H7 (cell line): Measurements from ENCODE around the gene TCHHL1. TPM values are rescaled to one million over a fixed set of nuclear protein-coding genes. Genes with fewer than 3 reads are reported as not detected.
A peak's percentile ranks its signal among the peaks of the same experiment; 100 is the strongest.
"Not testable (repeated sequence)": the region's sequence is repeated elsewhere in the genome, so short reads cannot be mapped to it uniquely, and the experiment has no call there.

Source experiments
- DNase-seq: peaks from one replicate; pipeline ENCODE4 v3.0.0; 2012
- H3K27me3 ChIP-seq: 2 replicates; pipeline ENCODE4 v1.6.0; 2011; ENCODE audit warnings: mild to moderate bottlenecking, low read length; ENCODE audit not compliant: control insufficient read depth, insufficient read depth
- H3K36me3 ChIP-seq: replicated peaks from 2 replicates; pipeline ENCODE4 v1.5.1; 2011; ENCODE audit warnings: low read length; ENCODE audit not compliant: control insufficient read depth, insufficient read depth
- H3K4me3 ChIP-seq: 2 replicates; pipeline ENCODE4 v1.5.1; 2011; ENCODE audit warnings: low read depth, mild to moderate bottlenecking, control low read depth, low read length, moderate library complexity; ENCODE audit not compliant: insufficient read depth
- total RNA-seq: library from RNA; depleted of rRNA; stranded (reverse); fragments of >200 nt; shearing (Covaris generic); gene quantifications from 2 replicates; pipeline ENCODE4 v1.2.3, GENCODE V29; 2014

Gene TCHHL1
- total RNA-seq, 1 experiment from 2014 or later: not detected

GRCh38 chr1:152109231-152109997 is 20.6 kb upstream of the TCHHL1 start:
- peaks cover 83% of the 10 kb centered on the region for H3K27me3 ChIP-seq
- H3K4me3 ChIP-seq: no peak overlapping the region
- no peaks in the 10 kb centered on the region for H3K36me3 ChIP-seq
- DNase-seq: peak; percentile 14

- no peak for DNase-seq
- Histone ChIP-seq H3K27me3 (peaks cover 82% of the 10 kb centered on the region), H3K4me3 (no peak overlapping the region), H3K36me3 (no peaks in the 10 kb centered on the region)
Measured at GRCh38 chr1:152108882-152109222, 20.0 kb upstream of the TCHHL1 start.

- peaks cover 77% of the 10 kb centered on the region for H3K27me3 ChIP-seq
- no peak overlapping the region for H3K4me3 ChIP-seq
- H3K36me3 ChIP-seq: no peaks in the 10 kb centered on the region
- peak; percentile 30 for DNase-seq
Measured at GRCh38 chr1:152107984-152108881, 19.4 kb upstream of the TCHHL1 start.

- Histone ChIP-seq H3K27me3 (peaks cover 67% of the 10 kb centered on the region), H3K4me3 (no peak overlapping the region), H3K36me3 (no peaks in the 10 kb centered on the region)
- DNase-seq: peak; percentile 28
Measured at GRCh38 chr1:152107031-152107983, 18.4 kb upstream of the TCHHL1 start.

- Histone ChIP-seq H3K4me3 (no peak overlapping the region), H3K36me3 (no peaks in the 10 kb centered on the region), H3K27me3 (peaks cover 45% of the 10 kb centered on the region)
- DNase-seq: no peak
Measured at GRCh38 chr1:152104854-152105253, 16.0 kb upstream of the TCHHL1 start.

- H3K4me3 ChIP-seq: no peak overlapping the region
- DNase-seq: no peak
- no peaks in the 10 kb centered on the region; the same call in 1 of the 2 replicates for H3K27me3 ChIP-seq
- H3K36me3 ChIP-seq: no peaks in the 10 kb centered on the region
Measured at GRCh38 chr1:152096931-152097330, 8.1 kb upstream of the TCHHL1 start.

GRCh38 chr1:152086760-152087159 is 2.1 kb downstream of the TCHHL1 start:
- Histone ChIP-seq H3K27me3 (no peaks in the 10 kb centered on the region; the same call in 1 of the 2 replicates), H3K36me3 (no peaks in the 10 kb centered on the region), H3K4me3 (no peak overlapping the region)
- no peak for DNase-seq

GRCh38 chr1:152084853-152085252 is 4.0 kb downstream of the TCHHL1 start:
- H3K36me3 ChIP-seq: no peaks in the 10 kb centered on the region
- H3K4me3 ChIP-seq: no peak overlapping the region
- no peak for DNase-seq
- H3K27me3 ChIP-seq: no peaks in the 10 kb centered on the region; the same call in 1 of the 2 replicates

- not testable (repeated sequence) for H3K36me3 ChIP-seq, H3K4me3 ChIP-seq, H3K27me3 ChIP-seq, DNase-seq
Measured at GRCh38 chr1:152081026-152081425, 7.8 kb downstream of the TCHHL1 start.

- H3K27me3 ChIP-seq, H3K4me3 ChIP-seq, DNase-seq, H3K36me3 ChIP-seq: not testable (repeated sequence)
Measured at GRCh38 chr1:152080494-152080893, 8.4 kb downstream of the TCHHL1 start.

- no peak for DNase-seq
- H3K4me3 ChIP-seq: no peak overlapping the region
- H3K36me3 ChIP-seq: no peaks in the 10 kb centered on the region
- no peaks in the 10 kb centered on the region; the same call in 1 of the 2 replicates for H3K27me3 ChIP-seq
Measured at GRCh38 chr1:152078831-152079441, 9.9 kb downstream of the TCHHL1 start.

- H3K4me3 ChIP-seq: no peak overlapping the region
- H3K36me3 ChIP-seq: no peaks in the 10 kb centered on the region
- no peak for DNase-seq
- H3K27me3 ChIP-seq: no peaks in the 10 kb centered on the region; the same call in 1 of the 2 replicates
Measured at GRCh38 chr1:152072311-152072710, 16.6 kb downstream of the TCHHL1 start.

- H3K36me3 ChIP-seq: no peaks in the 10 kb centered on the region
- DNase-seq: no peak
- H3K27me3 ChIP-seq: no peaks in the 10 kb centered on the region; the same call in 1 of the 2 replicates
Measured at GRCh38 chr1:152071123-152071522, 17.7 kb downstream of the TCHHL1 start.

GRCh38 chr1:152067929-152068328 is 20.9 kb downstream of the TCHHL1 start:
- Histone ChIP-seq H3K4me3 (no peak overlapping the region), H3K27me3 (no peaks in the 10 kb centered on the region; the same call in 1 of the 2 replicates), H3K36me3 (no peaks in the 10 kb centered on the region)
- DNase-seq: no peak

More at GRCh38 chr1:152071123-152071522, 17.7 kb downstream of the TCHHL1 start:
- H3K4me3 ChIP-seq: no peak overlapping the region
